ENCODE measurements around the gene SPOCK1. TPM values are rescaled to one million over a fixed set of nuclear protein-coding genes. Genes with fewer than 3 reads are reported as not detected.

Gene SPOCK1
- total and polyA plus RNA-seq, 2 of the 13 experiments (the other 11 are each of a cell fraction or from before 2014, with no cell fraction given): 0.18 to 0.29 TPM

- ChIA-PET POLR2A (no interaction called here), CTCF (ENCODE audit: low intra/inter-chr PET ratio, low total read pairs) (no interaction called here)
- H3K79me2 ChIP-seq (ENCODE audit: insufficient read depth, low read length): no peaks in the 10 kb centered on the region
- no peak overlapping the region for H3K9ac ChIP-seq (ENCODE audit: insufficient read depth, low read depth, low read length)
- DNase-seq (ENCODE audit: low spot score) (no peak), ATAC-seq (no peak), FAIRE-seq (no peak)
- TF ChIP-seq KLF16 (CRISPR knock-in tag; IDR thresholded peaks at IDR 0.05): no peak
- no peak for TF ChIP-seq YEATS4 (CRISPR knock-in tag; IDR thresholded peaks at IDR 0.05; ENCODE audit: borderline replicate concordance)
- TF ChIP-seq MEIS2 (CRISPR knock-in tag; IDR thresholded peaks at IDR 0.05): no peak
- no peak for TF ChIP-seq CERS6 (CRISPR knock-in tag; IDR thresholded peaks at IDR 0.05)
- TF ChIP-seq SP140L (CRISPR knock-in tag; IDR thresholded peaks at IDR 0.05; ENCODE audit: borderline replicate concordance): no peak
- no peak for TF ChIP-seq RXRA (CRISPR knock-in tag; IDR thresholded peaks at IDR 0.05)
- no peak for TF ChIP-seq SIX4 (CRISPR knock-in tag; IDR thresholded peaks at IDR 0.05)
- TF ChIP-seq RFXAP (CRISPR knock-in tag; IDR thresholded peaks at IDR 0.05; ENCODE audit: borderline replicate concordance): no peak
- no peak for TF ChIP-seq TRIM22 (IDR thresholded peaks at IDR 0.05)
- no peak for TF ChIP-seq RXRB (CRISPR knock-in tag; IDR thresholded peaks at IDR 0.05; ENCODE audit: borderline replicate concordance)
- TF ChIP-seq ZZZ3 (CRISPR knock-in tag; IDR thresholded peaks at IDR 0.05; ENCODE audit: borderline replicate concordance): no peak
- TF ChIP-seq PPARG (CRISPR knock-in tag; conservative IDR thresholded peaks at IDR 0.05): no peak
- no peak for TF ChIP-seq NFE2L1 (CRISPR knock-in tag; IDR thresholded peaks at IDR 0.05; ENCODE audit: borderline replicate concordance)
- TF ChIP-seq THAP7 (CRISPR knock-in tag; IDR thresholded peaks at IDR 0.05): no peak
- TF ChIP-seq E2F5 (CRISPR knock-in tag; conservative IDR thresholded peaks at IDR 0.05): no peak
- TF ChIP-seq KMT2A (CRISPR knock-in tag; IDR thresholded peaks at IDR 0.05): no peak
- no peak for TF ChIP-seq NR0B2 (CRISPR knock-in tag; IDR thresholded peaks at IDR 0.05)
- no TSS peak for BruUV-seq (replicated peaks)
- no peaks in the 10 kb centered on the region for H3K4me1 ChIP-seq (ENCODE audit: insufficient read depth, low read length)
- no peak overlapping the region for H3K4me2 ChIP-seq (ENCODE audit: low read depth, low read length)
- H4K20me1 ChIP-seq (ENCODE audit: insufficient read depth, low read length): no peaks in the 10 kb centered on the region
- intact Hi-C loops (cut with micrococcal nuclease; ENCODE audit: unreplicated experiment): no loop called here
- 9% methylated on average over 4 of the region's 4 CpGs for WGBS (ENCODE audit: low lambda C conversion rate)
- no peak overlapping the region for H2AFZ ChIP-seq (ENCODE audit: low read length)
- in situ Hi-C loops (cut with HindIII; ENCODE audit: extremely low pct_ligation_motif_present, low pct_unique_long_range_greater_than_20kb): no loop called here
- no peaks in the 10 kb centered on the region; a peak in 1 of 5 replicates for H3K27me3 ChIP-seq (ENCODE audit: control insufficient read depth in 1 of 2, insufficient read depth in 2 of 2, low read length in 2 of 2)
- no peak overlapping the region for H3K4me3 ChIP-seq (replicated peaks in 1 of 3; ENCODE audit: insufficient read depth in 1 of 3, low read depth in 2 of 3, low read length in 3 of 3)
- H3K27ac ChIP-seq (ENCODE audit: extremely low read length, insufficient read depth, low read length): no peak overlapping the region
- H3K36me3 ChIP-seq (replicated peaks in 1 of 2; ENCODE audit: control insufficient read depth in 1 of 2, insufficient read depth in 2 of 2, low read length in 2 of 2): no peaks in the 10 kb centered on the region
- no peaks in the 10 kb centered on the region for H3K9me3 ChIP-seq (ENCODE audit: low read length)
Measured at GRCh38 chr5:137061382-137061781, 437.7 kb downstream of the SPOCK1 start.
